Activated T-helper 2 cell treated with anti-CD3 and anti-CD28 coated beads, Interferon-gamma antibody, Interleukin-2, Interleukin-4, amounts not matched to agents 10 μg/mL and 5 μg/mL and 100 μg/mL, durations not matched to agents 14 hours and 24 hours and 36 hours (primary cell): ENCODE measurements around the gene MS4A18. TPM values are rescaled to one million over a fixed set of nuclear protein-coding genes. Genes with fewer than 3 reads are reported as not detected.

ENCODE experiments used
- DNase-seq: peaks from one replicate; pipeline ENCODE4 v3.0.0; 2021; ENCODE audit warnings: low spot score
- H3K27ac Mint-ChIP-seq: one replicate; pipeline ENCODE4 v1.8.0; 2021; ENCODE audit warnings: mixed read lengths
- H3K27me3 Mint-ChIP-seq: one replicate; pipeline ENCODE4 v1.8.0; 2021; ENCODE audit warnings: low read depth, mixed read lengths
- H3K36me3 Mint-ChIP-seq: one replicate; pipeline ENCODE4 v1.8.0; 2021; ENCODE audit warnings: low read depth, mixed read lengths
- H3K4me1 Mint-ChIP-seq: one replicate; pipeline ENCODE4 v1.8.0; 2021; ENCODE audit warnings: low read depth, mixed read lengths
- H3K4me3 Mint-ChIP-seq: one replicate; pipeline ENCODE4 v1.8.0; 2021; ENCODE audit warnings: low read depth, mild to moderate bottlenecking, moderate library complexity, mixed read lengths
- H3K9me3 Mint-ChIP-seq: one replicate; pipeline ENCODE4 v1.8.0; 2021; ENCODE audit warnings: mixed read lengths
- intact Hi-C: fragments of 100-400 bp; cut with micrococcal nuclease; formaldehyde crosslinking; loops from one replicate; pipeline ENCODE4 v1.15.1; 2023
- total RNA-seq: library from RNA; stranded (reverse); gene quantifications from 2 replicates; pipeline ENCODE4 v1.2.3, GENCODE V29; 2022

MS4A18 gene
- total RNA-seq, 1 donor from 2014 or later, result not detected

DNA sequence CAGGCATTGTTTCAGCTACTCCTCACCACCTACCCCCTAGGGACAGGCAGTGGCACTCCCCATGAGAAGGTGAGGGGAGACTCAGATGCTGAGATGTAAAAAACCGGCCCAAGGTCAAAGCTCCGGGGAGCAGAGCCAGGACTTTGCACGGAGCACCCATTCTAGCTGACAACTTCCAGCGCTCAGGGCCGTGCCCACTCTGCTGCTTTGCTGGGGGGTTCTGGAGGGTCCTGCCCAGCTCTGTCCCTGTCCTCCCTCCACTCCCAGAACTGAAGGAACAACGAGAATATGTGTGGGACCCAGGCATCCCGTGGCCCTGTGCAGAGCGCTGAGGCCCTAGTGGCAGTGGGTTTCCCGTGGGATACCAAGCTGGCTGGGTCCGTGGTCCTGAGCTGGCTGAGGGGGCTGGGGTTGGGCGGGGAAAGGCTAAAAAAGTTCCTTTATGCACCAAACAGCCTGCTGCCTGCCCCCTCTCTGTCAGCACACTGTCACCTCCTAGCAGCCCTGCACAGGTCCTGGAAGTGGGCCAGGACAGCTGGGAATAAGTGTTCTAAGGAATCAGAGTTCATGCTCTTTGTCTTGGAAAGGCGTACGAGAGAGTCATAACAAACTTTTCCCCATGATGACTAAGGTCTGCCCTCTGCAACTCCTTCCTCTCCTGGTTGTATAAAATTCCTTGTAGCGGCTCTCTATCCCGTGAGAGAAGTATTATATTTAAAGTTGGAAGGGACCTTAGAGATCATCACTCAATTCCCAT is 62.5 kb downstream of the MS4A18 start:
- DNase-seq, result no peak
- Mint-ChIP-seq H3K27me3 (no peaks in the 10 kb centered on the region), H3K9me3 (no peaks in the 10 kb centered on the region), H3K36me3 (no peaks in the 10 kb centered on the region), H3K27ac (no peak overlapping the region), H3K4me1 (no peaks in the 10 kb centered on the region), H3K4me3 (no peak overlapping the region)
- intact Hi-C loops, result no loop called here

DNA sequence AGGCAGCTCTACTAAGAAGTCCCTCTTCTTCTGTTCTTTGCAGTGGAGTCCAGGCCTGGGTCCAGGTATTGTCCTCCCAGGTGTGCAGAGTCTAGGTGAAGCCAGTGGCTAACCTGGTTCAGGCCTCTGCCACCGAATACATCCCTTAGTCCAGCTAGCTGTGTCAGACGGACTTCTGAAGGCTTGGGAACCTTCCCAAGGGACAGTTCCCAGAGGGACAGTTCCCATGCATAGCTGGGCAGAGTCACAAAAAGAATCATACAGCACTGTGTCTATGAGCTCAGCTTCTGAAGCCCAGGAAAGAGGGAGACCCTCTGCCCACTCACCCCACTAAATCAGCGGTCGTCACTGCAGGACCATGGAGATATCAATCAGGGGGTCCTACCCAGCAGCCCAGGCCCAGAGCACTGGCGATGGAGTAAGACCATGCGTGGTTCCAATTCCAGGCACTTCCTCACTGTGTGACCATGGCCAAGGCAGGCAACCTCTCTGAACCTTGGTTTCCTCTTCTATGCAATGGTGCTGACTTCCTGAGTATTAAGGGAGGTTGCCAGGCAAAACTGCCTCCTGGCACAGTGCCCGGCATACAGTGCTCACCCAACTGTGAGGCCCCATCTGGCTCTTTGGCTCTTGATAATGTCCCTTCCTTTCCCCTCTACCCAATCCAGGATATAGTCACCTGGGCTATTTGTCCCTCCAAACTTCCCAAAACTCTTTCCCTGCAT is 64.0 kb downstream of the MS4A18 start:
- intact Hi-C loops, result no loop called here
- Mint-ChIP-seq H3K9me3 (no peaks in the 10 kb centered on the region), H3K27me3 (no peaks in the 10 kb centered on the region), H3K27ac (no peak overlapping the region), H3K4me1 (no peaks in the 10 kb centered on the region), H3K4me3 (no peak overlapping the region), H3K36me3 (no peaks in the 10 kb centered on the region)
- no peak for DNase-seq

DNA sequence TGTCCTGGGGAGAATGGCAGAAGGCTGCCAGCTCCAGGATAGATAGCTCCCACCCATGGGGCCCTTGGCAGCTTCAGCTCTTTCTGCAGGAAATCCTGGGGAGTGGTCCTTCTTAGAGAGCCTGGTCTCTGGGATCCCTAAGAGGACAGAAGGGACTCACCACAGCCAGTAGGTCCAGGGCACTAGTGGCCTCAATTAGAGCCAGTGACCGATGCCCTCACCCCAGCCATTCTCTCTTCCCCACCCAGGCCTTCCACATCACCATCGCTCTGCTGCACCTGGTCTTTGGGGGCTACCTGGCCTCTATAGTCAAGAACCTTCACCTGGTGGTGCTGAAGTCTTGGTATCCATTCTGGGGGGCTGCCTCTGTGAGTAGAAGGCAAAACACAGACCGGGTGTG is 66.2 kb downstream of the MS4A18 start:
- H3K9me3 Mint-ChIP-seq, result no peaks in the 10 kb centered on the region
- no peaks in the 10 kb centered on the region for H3K36me3 Mint-ChIP-seq
- H3K27me3 Mint-ChIP-seq, result no peaks in the 10 kb centered on the region
- intact Hi-C loops, result no loop called here
- no peak for DNase-seq
- H3K4me1 Mint-ChIP-seq, result no peaks in the 10 kb centered on the region
- H3K27ac Mint-ChIP-seq, result no peak overlapping the region
- no peak overlapping the region for H3K4me3 Mint-ChIP-seq

DNA sequence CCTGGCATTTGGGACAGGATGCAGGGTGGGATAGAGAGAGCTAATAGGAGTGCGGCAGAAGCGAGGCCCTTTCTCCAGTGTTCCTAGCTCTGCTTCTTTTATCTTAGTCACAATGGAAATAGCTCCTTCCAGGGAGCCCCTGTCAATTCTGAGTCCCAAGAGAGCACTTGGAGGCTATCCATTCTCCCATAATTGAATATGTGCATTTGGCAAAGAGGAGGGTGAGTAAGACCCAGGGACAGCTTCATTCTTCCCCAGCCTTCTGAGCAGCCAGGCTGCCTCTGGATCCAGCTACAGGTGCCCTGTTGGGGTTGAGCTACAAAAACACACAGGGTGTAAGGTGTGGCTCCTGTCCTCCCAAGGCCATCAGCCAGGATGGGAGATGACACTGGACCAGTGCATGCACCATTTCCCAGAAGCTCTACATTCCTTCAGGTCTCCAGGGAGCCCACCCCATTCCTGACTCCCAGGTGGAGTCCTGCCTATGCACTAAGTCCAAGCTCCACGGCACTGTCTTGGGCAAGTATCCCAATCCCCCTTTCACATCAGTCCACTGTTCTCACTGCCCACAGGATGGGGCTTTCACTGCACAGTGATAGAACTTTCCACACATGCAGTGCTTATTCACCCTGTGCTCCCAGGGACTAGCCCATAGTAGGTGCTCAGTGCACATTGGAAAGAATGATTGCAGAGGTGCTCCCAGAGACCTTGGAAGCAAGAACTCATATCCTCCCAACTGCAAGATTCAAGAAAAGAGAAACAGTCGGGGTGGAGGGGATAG is 66.8 kb downstream of the MS4A18 start:
- Mint-ChIP-seq H3K36me3 (no peaks in the 10 kb centered on the region), H3K4me3 (no peak overlapping the region), H3K4me1 (no peaks in the 10 kb centered on the region), H3K27me3 (no peaks in the 10 kb centered on the region), H3K27ac (no peak overlapping the region), H3K9me3 (no peaks in the 10 kb centered on the region)
- no peak for DNase-seq
- intact Hi-C loops, result no loop called here

DNA sequence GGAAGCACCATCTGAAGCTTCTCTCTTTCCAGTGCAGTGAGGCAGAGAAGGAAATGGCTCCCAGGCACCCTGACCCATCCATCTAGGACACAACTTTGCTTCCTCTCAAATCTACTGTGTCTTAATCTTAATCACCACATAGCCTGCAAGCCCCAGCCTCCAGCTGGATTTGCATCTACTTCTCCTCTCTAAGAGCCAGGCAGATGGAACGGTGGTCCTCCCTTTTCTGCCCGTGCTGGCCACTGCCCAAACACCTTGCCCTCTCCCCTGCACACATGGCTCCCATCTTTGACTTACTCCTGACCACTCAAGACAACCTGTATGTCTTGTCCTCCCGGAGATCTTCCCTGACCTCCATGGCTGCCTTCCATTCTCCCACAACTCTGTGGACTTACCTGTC is 68.0 kb downstream of the MS4A18 start:
- Mint-ChIP-seq H3K27ac (no peak overlapping the region), H3K4me1 (no peaks in the 10 kb centered on the region), H3K36me3 (no peaks in the 10 kb centered on the region), H3K4me3 (no peak overlapping the region), H3K9me3 (no peaks in the 10 kb centered on the region), H3K27me3 (peaks cover under 1% of the 10 kb centered on the region)
- intact Hi-C loops, result no loop called here
- DNase-seq, result no peak

Other genes with a start within 250 kb of the MS4A18 start
- gene MS4A12, start 231.9 kb upstream of the MS4A18 start, total RNA-seq, result not detected in 2 replicates
- gene MS4A13, start 209.3 kb upstream of the MS4A18 start, total RNA-seq, result not detected in 2 replicates
- gene MS4A8, start 25.1 kb upstream of the MS4A18 start, total RNA-seq, result not detected in 2 replicates
- gene MS4A15, start 32.1 kb downstream of the MS4A18 start, total RNA-seq, result not detected in 2 replicates
- not detected in 2 replicates for gene MS4A10, start 60.6 kb downstream of the MS4A18 start, total RNA-seq
- 56.7 and 57.2 TPM in 2 replicates for gene CCDC86, start 117.4 kb downstream of the MS4A18 start, total RNA-seq
- 0.28 and 0.32 TPM in 2 replicates for gene PTGDR2, start 131.2 kb downstream of the MS4A18 start, total RNA-seq
- gene ZP1, start 142.8 kb downstream of the MS4A18 start, total RNA-seq, result not detected in 2 replicates
- 170 and 182 TPM in 2 replicates for gene PRPF19, start 181.9 kb downstream of the MS4A18 start, total RNA-seq
- gene TMEM109, start 189.4 kb downstream of the MS4A18 start, total RNA-seq, result 112 and 120 TPM in 2 replicates
- gene TMEM132A, start 199.7 kb downstream of the MS4A18 start, total RNA-seq, result 1.1 and 1.2 TPM in 2 replicates
- gene SLC15A3, start 227.5 kb downstream of the MS4A18 start, total RNA-seq, result 2.1 and 2.2 TPM in 2 replicates
- 308 and 327 TPM in 2 replicates for gene CD6, start 247.0 kb downstream of the MS4A18 start, total RNA-seq